ENCODE data around the gene LIG3. TPM values are rescaled to one million over a fixed set of nuclear protein-coding genes. Genes with fewer than 3 reads are reported as not detected.

Gene LIG3
- total and polyA plus RNA-seq, 4 donors = 3.1 to 21.2 (median 7.6) TPM

GRCh38 chr17:35006961-35007360, 26.6 kb downstream of the LIG3 start:
- DNase-seq (ENCODE audit: low spot score) = no peak
- no peaks in the 10 kb centered on the region for H3K9me3 ChIP-seq (ENCODE audit: control insufficient read depth in 4 of 4, low read length in 3 of 4)
- no peaks in the 10 kb centered on the region for H3K4me1 ChIP-seq (ENCODE audit: control insufficient read depth in 4 of 4, insufficient read depth in 4 of 4, low read length in 3 of 4)
- WGBS = 71% methylated on average over 1 of the region's 1 CpG
- H3K27me3 ChIP-seq (ENCODE audit: control insufficient read depth in 4 of 4, insufficient read depth in 4 of 4, low read length in 3 of 4) = no peaks in the 10 kb centered on the region
- H3K9ac ChIP-seq (ENCODE audit: low read depth in 1 of 2, low read length in 2 of 2) = no peak overlapping the region
- TF ChIP-seq ZBTB33 (IDR thresholded peaks at IDR 0.05) (no peak), MAX (IDR thresholded peaks at IDR 0.05) (no peak), YY1 (IDR thresholded peaks at IDR 0.05) (no peak), ATF3 (IDR thresholded peaks at IDR 0.05) (no peak), HNF4G (IDR thresholded peaks at IDR 0.05) (no peak), RAD21 (IDR thresholded peaks at IDR 0.05) (no peak), CTCF (IDR thresholded peaks at IDR 0.05; ENCODE audit: low read depth, low read length, missing input control) (no peak), TAF1 (conservative IDR thresholded peaks at IDR 0.05) (no peak), GABPA (IDR thresholded peaks at IDR 0.05 in 1 of 2, conservative IDR thresholded peaks at IDR 0.05 in 1 of 2) (no peak), RXRA (IDR thresholded peaks at IDR 0.05) (no peak), EGR1 (IDR thresholded peaks at IDR 0.05; ENCODE audit: low read depth in 2 of 2) (no peak)
- H3K36me3 ChIP-seq (ENCODE audit: control insufficient read depth in 4 of 4, insufficient read depth in 3 of 4, low read depth in 1 of 4, low read length in 3 of 4) = peaks cover 5 to 24% (median 16%) of the 10 kb centered on the region in 4 donors
- H3K27ac ChIP-seq (ENCODE audit: low read depth in 1 of 2, low read length in 2 of 2) = no peak overlapping the region
- H3K4me3 ChIP-seq (ENCODE audit: low read depth in 1 of 3, low read length in 3 of 3) = no peak overlapping the region

- peaks cover 5 to 50% (median 33%) of the 10 kb centered on the region in 4 donors for H3K36me3 ChIP-seq (ENCODE audit: control insufficient read depth in 4 of 4, insufficient read depth in 3 of 4, low read depth in 1 of 4, low read length in 3 of 4)
- no peak overlapping the region for H3K9ac ChIP-seq (ENCODE audit: low read depth in 1 of 2, low read length in 2 of 2)
- H3K4me1 ChIP-seq (ENCODE audit: control insufficient read depth in 4 of 4, insufficient read depth in 4 of 4, low read length in 3 of 4) = no peaks in the 10 kb centered on the region
- H3K27ac ChIP-seq (ENCODE audit: low read depth in 1 of 2, low read length in 2 of 2) = no peak overlapping the region
- H3K9me3 ChIP-seq (ENCODE audit: control insufficient read depth in 4 of 4, low read length in 3 of 4) = no peaks in the 10 kb centered on the region
- WGBS = 92% methylated on average over 3 of the region's 3 CpGs
- no peaks in the 10 kb centered on the region for H3K27me3 ChIP-seq (ENCODE audit: control insufficient read depth in 4 of 4, insufficient read depth in 4 of 4, low read length in 3 of 4)
- no peak overlapping the region for H3K4me3 ChIP-seq (ENCODE audit: low read depth in 1 of 3, low read length in 3 of 3)
- no peak for TF ChIP-seq REST (IDR thresholded peaks at IDR 0.05)
- TF ChIP-seq SP1 (IDR thresholded peaks at IDR 0.05) = no peak
- no peak for DNase-seq (ENCODE audit: low spot score)
Measured at GRCh38 chr17:35010093-35010492, 29.8 kb downstream of the LIG3 start.
